DND-41 (cell line): ENCODE measurements around the gene CROT.

ENCODE experiments used
- CTCF ChIP-seq: IDR thresholded peaks from 2 replicates; pipeline ENCODE4 v1.5.1; 2012; ENCODE audit warnings: borderline replicate concordance, low read length, moderate library complexity, mild to moderate bottlenecking; ENCODE audit not compliant: poor library complexity, severe bottlenecking; ENCODE audit errors: extremely low read depth
- EZH2 ChIP-seq: IDR thresholded peaks from 3 replicates; pipeline ENCODE4 v1.6.1; 2012; ENCODE audit warnings: borderline replicate concordance, low read depth, mild to moderate bottlenecking, moderate library complexity, low read length, inconsistent platforms; ENCODE audit not compliant: severe bottlenecking

- no peak for TF ChIP-seq CTCF
- no peak for TF ChIP-seq EZH2
These were observed 3.2 kb upstream of the CROT start for GRCh38 chr7:87342231-87342630.
